Upper lobe of right lung (tissue), 1 donor: ENCODE measurements around the gene GRHL1. TPM values are rescaled to one million over a fixed set of nuclear protein-coding genes. Genes with fewer than 3 reads are reported as not detected.

Experiments used
- ATAC-seq: fragments of 200-7000 bp; cut with Tn5 transposase; one replicate; pipeline ENCODE4 v1.9.1; 2020; ENCODE audit warnings: mild to moderate bottlenecking, moderate library complexity
- DNase-seq: peaks from one replicate; pipeline ENCODE4 v3.0.0-alpha.2; 2020
- H3K27ac ChIP-seq: fragments of 200-600 bp; one replicate; pipeline ENCODE4 v1.8.0; 2022
- H3K27me3 ChIP-seq: fragments of 200-600 bp; one replicate; pipeline ENCODE4 v1.8.0; 2022; ENCODE audit warnings: mild to moderate bottlenecking
- H3K36me3 ChIP-seq: fragments of 200-600 bp; one replicate; pipeline ENCODE4 v1.8.0; 2022
- H3K4me1 ChIP-seq: fragments of 200-600 bp; one replicate; pipeline ENCODE4 v1.8.0; 2022
- H3K4me3 ChIP-seq: fragments of 200-600 bp; one replicate; pipeline ENCODE4 v1.8.0; 2022; ENCODE audit warnings: mild to moderate bottlenecking
- H3K9me3 ChIP-seq: fragments of 200-600 bp; one replicate; pipeline ENCODE4 v1.8.0; 2022
- intact Hi-C: fragments of 100-400 bp; cut with DNase I; formaldehyde crosslinking; loops from one replicate; pipeline ENCODE4 v1.11.0; 2022
- total RNA-seq: library from RNA; stranded (reverse); fragmentation: NEBNext Ultra II Directional; extraction: Animal tissue kit (Norgen Biotek cat#: 25700); gene quantifications from one replicate; pipeline ENCODE4 v1.2.1, GENCODE V29; 2021
- TF ChIP-seq, protein P1 (sequence below): fragments of 200-600 bp; IDR thresholded peaks from one replicate; pipeline ENCODE4 v1.8.0; 2022; ENCODE audit warnings: antibody characterized with exemption
- donor health status: DM: no; HTN: yes; CAD: no; lungs with severe emphysema.

The GRHL1 gene
- total RNA-seq, 1 donor from 2014 or later: 2.7 TPM

DNA sequence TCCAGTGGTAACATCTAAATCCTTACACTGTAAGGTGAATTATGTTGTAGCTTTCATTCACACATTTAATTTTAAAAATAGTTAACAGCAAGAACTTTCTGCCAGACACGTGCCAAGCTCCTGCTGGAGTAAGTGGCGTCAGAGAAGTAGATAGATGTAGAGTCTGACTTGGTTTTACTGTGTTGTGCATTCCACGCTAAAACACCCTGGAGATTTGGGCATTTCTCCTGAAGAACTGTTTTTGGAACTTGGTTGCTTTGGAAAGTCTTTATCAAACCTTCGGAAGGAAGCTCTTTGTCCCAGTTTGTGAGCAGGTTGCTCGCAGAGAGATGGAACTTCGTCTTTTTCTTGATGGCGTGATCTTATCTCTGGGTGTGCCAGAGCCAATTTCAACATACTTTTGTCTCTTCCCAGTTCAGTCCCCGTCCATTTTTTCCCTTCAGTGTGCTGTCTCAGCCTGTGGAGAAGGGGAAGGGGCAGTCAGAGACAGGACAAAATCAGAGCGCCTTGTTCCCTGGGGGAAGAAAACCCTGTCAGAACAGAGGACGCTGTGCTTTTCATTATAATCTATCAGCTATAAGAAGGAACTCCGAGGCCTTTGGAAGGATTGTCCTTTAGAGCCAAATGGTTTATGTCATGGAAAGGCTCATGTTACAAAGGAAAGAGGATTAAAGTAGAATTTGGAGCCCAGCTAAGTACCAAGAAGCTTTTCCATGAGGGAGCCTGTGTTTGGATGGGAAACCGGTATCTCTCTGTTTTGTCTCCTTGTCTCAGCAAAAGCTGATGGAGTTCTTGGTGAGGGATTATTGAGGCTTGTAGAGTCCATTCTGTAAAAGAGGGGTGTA is 18.9 kb downstream of the GRHL1 start:
- no peak overlapping the region for H3K27ac ChIP-seq
- no peaks in the 10 kb centered on the region for H3K36me3 ChIP-seq
- no peak for DNase-seq
- intact Hi-C loops: no loop called here
- TF ChIP-seq, protein P1, sequence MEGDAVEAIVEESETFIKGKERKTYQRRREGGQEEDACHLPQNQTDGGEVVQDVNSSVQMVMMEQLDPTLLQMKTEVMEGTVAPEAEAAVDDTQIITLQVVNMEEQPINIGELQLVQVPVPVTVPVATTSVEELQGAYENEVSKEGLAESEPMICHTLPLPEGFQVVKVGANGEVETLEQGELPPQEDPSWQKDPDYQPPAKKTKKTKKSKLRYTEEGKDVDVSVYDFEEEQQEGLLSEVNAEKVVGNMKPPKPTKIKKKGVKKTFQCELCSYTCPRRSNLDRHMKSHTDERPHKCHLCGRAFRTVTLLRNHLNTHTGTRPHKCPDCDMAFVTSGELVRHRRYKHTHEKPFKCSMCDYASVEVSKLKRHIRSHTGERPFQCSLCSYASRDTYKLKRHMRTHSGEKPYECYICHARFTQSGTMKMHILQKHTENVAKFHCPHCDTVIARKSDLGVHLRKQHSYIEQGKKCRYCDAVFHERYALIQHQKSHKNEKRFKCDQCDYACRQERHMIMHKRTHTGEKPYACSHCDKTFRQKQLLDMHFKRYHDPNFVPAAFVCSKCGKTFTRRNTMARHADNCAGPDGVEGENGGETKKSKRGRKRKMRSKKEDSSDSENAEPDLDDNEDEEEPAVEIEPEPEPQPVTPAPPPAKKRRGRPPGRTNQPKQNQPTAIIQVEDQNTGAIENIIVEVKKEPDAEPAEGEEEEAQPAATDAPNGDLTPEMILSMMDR: no peak
- no peak for ATAC-seq
- H3K4me3 ChIP-seq: no peak overlapping the region
- H3K4me1 ChIP-seq: peaks cover 10% of the 10 kb centered on the region
- H3K27me3 ChIP-seq: no peaks in the 10 kb centered on the region
- no peaks in the 10 kb centered on the region for H3K9me3 ChIP-seq

DNA sequence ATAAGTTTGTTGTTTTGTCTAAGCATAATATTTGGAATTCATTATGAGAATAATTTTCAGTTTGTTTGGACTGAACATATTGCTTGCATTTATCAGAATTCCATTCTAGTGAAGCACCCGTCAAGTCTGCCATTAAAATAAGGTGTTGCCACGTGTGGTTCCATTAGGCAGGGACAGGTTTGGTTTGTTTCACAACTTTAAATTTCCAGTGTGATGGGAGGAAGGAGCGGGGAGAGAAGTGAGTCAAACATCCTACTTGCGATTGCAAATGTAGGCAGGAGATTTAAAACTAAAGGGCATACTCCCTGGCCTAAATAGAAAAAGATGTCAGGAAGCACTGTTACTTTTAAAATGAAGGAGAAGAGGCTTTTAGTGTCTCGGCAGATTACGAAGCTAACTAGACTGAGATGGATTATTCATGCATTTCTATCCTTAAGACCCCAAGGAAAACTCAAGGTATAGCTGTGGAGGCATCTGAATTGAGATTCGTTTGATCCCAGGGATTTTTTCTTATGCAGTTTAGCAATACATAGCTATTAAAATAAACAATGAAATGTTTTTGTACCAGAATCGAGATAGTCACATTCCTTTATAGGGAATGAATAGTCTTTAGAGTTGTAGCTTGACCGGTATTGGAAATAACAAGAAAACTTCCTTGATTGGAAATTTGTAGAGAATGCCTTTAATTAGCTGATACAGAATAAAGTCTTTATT is 19.8 kb downstream of the GRHL1 start:
- DNase-seq (no peak), ATAC-seq (no peak)
- Histone ChIP-seq H3K4me1 (peaks cover 19% of the 10 kb centered on the region), H3K4me3 (no peak overlapping the region), H3K27ac (no peak overlapping the region), H3K36me3 (no peaks in the 10 kb centered on the region), H3K27me3 (no peaks in the 10 kb centered on the region), H3K9me3 (no peaks in the 10 kb centered on the region)
- intact Hi-C loops: no loop called here
- TF ChIP-seq, protein P1: no peak

DNA sequence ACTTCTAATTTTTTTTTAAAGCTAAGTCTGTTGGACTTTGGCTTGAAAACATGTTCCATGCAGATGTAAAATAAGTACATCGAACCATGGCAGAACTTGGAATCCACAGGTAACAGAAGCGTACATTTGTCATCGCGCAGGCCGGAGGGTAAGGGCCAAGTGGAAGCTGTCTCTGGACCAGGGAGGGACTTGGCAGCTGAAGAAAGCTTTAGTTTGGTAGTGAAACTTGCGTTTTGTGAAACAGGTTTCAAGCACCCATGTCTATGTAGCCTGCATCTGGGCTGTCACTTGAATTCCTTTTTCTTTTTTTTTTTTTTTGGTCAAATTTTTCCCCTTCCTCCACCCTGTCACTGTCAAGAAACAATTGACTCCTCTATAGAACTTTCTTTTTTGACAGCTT is 20.4 kb downstream of the GRHL1 start:
- no peak for DNase-seq
- TF ChIP-seq, protein P1: no peak
- Histone ChIP-seq H3K4me1 (peaks cover 19% of the 10 kb centered on the region), H3K4me3 (no peak overlapping the region), H3K9me3 (no peaks in the 10 kb centered on the region), H3K27me3 (no peaks in the 10 kb centered on the region), H3K27ac (no peak overlapping the region), H3K36me3 (no peaks in the 10 kb centered on the region)
- intact Hi-C loops: no loop called here
- ATAC-seq: no peak

DNA sequence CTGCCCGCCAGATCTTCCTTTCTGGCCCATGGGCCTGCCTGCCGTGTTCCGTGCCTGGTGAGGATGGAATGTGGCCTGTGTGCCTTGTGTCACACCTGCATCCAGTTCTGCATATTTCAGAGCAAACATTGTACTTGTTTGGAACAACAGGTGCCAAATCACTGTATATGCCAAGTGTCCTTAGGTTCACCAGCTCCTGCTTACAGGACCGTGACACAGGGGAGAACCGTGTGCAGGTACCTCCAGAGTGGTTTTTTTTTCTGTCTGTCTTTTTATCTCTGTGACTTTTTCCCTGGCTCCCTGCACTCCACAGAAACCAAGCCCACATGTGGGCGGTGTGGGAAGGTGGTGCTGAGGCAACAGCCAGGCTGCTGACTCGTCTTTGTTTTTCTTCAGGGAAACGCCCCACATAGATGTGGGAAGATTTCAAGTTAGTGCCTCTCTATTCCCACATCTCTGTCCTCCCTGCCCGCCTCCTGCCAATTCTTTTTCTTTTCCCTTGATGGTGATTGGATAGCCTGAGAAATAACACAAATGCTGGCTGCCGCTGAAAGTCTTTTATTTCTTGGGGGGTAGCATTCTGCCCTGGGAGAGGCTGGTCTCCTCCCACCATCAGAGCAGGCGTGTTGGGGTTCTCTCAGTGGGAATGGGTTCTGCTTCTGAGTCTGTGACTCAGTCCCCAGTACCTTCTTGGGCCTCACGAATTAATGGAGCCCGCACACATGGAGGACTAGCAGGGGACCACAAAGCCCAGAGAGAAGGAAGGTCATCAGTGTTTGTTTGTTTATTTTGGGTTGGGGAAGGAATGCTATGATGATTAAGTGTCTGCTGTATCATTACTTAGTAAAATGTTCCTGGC is 21.4 kb downstream of the GRHL1 start:
- TF ChIP-seq, protein P1: no peak
- intact Hi-C loops: no loop called here
- ATAC-seq (peak; percentile 65), DNase-seq (no peak)
- Histone ChIP-seq H3K9me3 (no peaks in the 10 kb centered on the region), H3K4me3 (no peak overlapping the region), H3K27me3 (no peaks in the 10 kb centered on the region), H3K36me3 (no peaks in the 10 kb centered on the region), H3K27ac (no peak overlapping the region), H3K4me1 (peaks cover 19% of the 10 kb centered on the region)

DNA sequence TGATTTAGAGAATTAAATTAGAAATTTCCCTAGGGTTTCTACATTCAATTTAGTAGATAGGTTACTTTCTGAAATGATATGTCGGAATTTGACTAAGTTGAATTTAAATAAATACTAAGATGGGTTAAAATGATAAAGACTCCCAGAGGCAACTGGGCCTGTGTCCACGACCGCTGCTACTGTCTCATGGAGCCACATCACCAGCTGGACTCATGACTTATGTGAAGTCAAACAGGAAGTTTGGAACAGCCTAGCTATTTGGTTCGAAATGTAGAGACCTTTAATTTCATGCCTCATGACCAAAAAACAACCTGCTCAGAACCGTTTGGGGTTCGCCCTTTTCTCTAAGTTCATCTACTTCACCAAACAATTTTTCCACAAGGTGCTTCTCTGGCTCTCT is 22.2 kb downstream of the GRHL1 start:
- H3K36me3 ChIP-seq: no peaks in the 10 kb centered on the region
- H3K27ac ChIP-seq: no peak overlapping the region
- TF ChIP-seq, protein P1: no peak
- ATAC-seq (no peak), DNase-seq (no peak)
- intact Hi-C loops: no loop called here
- peaks cover 17% of the 10 kb centered on the region for H3K4me1 ChIP-seq
- H3K27me3 ChIP-seq: no peaks in the 10 kb centered on the region
- no peaks in the 10 kb centered on the region for H3K9me3 ChIP-seq
- no peak overlapping the region for H3K4me3 ChIP-seq
